Measurements from ENCODE around the gene CTNNB1.

The CTNNB1 gene

DNA sequence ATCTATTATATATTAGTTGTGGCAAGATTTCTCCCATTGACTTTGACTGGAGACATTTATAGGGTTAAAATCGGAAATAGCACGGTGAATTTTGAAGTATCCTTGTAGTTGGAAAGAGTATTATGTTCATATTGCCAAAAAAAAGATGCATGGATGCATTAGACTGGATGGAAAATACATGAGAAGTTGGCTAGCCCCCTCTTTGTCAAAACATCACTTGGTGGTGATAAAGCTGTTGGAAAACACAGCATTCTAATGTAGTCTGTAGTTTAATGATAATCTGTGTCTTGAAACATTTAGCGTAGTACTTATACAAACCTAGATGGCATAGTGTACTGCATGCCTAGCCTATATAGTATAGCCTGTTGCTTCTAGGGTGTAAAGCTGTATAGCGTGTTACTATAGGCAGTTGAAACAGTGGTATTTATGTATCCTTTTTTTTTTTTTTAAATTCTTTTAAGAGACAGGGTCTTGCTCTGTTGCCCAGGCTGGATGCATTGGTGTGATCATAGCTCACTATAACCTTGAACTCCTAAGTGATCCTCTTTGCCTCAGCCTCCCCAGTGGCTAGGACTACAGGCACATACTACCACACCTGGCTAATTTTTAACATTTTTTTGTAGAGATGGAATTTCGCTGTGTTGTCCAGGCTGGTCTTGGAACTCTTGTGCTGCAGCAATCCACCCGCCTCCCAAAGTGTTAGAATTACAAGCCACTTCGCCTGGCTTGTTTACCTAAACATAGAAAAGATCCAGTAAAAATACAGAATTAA is 21.8 kb downstream of the CTNNB1 start:
- DNase-seq = no peak

DNA sequence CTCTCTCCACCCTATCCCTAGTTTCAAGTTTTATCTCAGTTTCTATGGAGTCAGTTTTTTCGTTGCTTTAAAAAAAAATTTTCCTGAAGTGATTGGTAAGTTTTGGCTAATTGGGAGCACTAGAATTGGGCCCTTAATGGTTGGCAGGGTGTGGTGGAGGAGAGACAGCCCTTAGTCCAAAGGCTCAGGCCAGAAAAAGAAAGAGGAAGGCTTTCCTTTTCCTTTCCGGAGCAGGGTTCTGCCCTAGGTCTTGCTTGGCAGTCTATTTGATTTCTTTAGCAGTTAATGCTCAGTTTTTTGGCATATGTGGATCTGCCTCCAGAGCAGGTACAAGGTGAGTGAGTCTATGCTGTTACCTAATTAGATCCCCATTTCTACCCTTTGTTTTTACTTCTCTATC is 22.7 kb downstream of the CTNNB1 start:
- no peak for DNase-seq

DNA sequence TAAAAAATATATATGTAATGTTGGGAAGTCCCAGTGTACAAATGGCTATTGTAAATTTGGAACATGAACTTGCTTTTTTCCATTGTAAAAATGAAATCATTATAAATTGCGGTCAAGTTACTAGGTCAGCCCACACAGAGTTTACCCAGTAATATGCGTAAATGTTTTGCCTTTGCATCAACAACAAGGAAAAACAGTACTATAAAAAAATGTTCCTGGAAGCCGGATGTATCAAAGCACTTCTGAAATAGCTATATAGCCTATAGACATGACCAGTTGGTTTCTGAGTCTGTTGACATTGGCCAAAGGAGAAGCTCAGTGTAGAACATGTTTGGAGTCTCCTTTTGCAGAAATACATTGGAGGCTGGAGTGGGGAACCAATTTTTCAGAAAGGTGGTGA is 23.2 kb downstream of the CTNNB1 start:
- no peak for DNase-seq

DNA sequence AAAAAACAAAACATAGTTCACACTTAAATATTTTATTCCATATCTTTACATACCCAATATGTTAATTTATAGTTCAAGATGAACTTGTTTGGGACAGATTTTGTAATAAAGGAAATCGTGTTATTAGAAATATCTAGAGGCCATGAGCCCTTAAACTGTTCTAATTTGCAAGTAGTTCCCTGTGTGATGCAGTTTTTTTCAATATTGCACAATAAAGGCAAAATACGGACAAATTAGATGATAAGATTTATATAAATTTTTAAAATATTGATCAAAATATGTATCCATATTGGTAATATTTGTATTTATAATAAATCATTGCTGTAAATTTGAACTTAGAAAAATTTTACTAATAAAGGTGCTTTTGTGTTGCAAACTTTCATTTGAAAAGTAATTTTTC is 23.8 kb downstream of the CTNNB1 start:
- DNase-seq = no peak

DNA sequence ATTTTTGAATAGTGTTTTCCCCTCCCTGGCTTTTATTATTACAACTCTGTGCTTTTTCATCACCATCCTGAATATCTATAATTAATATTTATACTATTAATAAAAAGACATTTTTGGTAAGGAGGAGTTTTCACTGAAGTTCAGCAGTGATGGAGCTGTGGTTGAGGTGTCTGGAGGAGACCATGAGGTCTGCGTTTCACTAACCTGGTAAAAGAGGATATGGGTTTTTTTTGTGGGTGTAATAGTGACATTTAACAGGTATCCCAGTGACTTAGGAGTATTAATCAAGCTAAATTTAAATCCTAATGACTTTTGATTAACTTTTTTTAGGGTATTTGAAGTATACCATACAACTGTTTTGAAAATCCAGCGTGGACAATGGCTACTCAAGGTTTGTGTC is 24.4 kb downstream of the CTNNB1 start:
- no peak for DNase-seq

DNA sequence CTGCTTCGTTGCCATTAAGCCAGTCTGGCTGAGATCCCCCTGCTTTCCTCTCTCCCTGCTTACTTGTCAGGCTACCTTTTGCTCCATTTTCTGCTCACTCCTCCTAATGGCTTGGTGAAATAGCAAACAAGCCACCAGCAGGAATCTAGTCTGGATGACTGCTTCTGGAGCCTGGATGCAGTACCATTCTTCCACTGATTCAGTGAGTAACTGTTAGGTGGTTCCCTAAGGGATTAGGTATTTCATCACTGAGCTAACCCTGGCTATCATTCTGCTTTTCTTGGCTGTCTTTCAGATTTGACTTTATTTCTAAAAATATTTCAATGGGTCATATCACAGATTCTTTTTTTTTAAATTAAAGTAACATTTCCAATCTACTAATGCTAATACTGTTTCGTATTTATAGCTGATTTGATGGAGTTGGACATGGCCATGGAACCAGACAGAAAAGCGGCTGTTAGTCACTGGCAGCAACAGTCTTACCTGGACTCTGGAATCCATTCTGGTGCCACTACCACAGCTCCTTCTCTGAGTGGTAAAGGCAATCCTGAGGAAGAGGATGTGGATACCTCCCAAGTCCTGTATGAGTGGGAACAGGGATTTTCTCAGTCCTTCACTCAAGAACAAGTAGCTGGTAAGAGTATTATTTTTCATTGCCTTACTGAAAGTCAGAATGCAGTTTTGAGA is 25.0 kb downstream of the CTNNB1 start:
- no peak for DNase-seq

DNA sequence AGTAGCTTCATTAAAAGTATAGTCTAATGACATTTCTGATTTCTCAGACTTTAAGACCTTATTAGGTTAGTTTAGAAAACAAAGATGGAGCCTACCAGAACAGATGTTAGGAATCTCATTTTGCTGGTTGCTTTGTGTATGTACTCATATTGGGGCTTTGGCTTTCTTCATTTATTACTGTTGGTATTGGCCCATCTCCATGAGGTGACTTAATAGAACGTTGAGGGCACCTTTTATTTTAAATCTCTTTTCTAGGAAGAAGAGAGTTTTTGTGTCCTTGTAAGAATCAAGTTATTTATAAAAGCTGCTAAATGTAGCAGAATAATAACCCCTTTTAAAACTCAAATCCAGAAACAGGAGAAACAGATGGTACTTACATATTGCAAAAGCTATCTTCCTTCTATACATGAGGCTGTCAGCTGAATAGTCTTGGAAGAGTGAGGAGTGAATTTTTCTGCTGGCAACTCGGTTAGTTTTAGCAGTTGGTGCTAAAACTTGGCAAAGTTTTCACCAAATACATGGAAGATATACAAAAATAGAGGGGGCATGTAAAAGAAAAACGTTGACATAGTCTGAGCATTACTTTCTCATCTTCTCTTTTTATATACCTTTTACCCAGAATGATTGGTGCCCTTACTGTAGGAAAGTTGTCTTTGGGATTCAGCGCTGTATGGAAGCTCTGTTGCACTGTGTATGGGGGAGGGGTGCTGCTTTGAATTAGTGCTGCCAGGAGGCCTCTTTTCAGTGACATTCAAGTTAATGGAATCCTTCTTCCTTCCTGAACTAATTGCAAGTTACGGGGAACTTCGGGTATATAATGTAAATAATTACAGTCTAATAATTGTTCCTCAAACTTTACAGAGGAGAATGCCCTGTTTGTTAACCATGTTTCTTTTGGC is 35.8 kb downstream of the CTNNB1 start:
- no peak for DNase-seq

DNA sequence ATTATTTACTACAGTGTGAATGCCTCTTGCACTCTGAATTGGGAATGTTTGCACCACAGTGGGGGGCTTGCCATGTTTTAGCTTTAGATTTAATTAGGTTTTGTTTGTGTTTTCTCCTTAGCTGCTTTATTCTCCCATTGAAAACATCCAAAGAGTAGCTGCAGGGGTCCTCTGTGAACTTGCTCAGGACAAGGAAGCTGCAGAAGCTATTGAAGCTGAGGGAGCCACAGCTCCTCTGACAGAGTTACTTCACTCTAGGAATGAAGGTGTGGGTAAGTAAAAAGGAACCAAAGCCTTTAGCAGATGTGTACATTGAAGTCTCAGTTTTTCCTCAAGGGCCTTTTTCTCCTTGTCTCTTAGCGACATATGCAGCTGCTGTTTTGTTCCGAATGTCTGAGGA is 36.9 kb downstream of the CTNNB1 start:
- no peak for DNase-seq

DNA sequence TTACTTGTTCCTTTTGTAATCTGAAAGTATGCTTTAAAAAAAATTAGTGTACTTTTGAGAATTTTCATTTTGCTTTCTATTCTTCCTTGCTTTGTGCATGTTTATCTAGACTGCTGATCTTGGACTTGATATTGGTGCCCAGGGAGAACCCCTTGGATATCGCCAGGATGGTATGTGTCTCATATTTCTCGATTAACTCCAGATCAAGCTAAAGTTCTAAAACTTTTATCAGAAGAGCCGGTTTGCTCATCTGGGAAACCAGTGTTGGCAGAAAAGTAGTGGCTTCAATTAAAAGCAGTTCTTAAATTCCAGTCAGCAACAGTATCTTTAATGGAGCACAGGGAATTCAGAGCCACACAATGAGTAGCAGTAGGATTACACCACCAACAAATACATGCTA is 38.6 kb downstream of the CTNNB1 start:
- no peak for DNase-seq

DNA sequence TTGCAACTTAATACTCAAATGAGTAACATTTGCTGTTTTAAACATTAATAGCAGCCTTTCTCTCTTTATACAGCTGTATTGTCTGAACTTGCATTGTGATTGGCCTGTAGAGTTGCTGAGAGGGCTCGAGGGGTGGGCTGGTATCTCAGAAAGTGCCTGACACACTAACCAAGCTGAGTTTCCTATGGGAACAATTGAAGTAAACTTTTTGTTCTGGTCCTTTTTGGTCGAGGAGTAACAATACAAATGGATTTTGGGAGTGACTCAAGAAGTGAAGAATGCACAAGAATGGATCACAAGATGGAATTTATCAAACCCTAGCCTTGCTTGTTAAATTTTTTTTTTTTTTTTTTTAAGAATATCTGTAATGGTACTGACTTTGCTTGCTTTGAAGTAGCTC is 40.3 kb downstream of the CTNNB1 start:
- DNase-seq = no peak

DNA sequence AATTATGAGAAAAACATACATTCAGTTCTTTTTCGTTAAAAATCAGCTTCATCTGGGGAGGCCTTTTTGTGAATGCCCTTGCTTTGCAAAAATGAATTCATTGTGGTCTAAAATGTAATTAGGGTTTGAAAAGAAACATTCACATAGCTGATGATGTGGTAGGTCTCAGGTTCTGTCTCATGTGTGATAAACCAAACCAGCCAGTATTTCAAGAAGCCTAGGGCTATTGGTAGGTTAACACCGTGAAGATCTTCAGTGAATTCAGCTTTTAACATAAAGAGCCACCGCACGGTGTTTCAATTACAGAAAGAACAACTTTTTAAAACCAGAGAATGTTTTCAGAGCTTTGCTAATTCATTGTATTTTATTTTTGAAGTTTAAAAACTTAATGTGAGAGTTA is 41.9 kb downstream of the CTNNB1 start:
- DNase-seq = no peak

DNA sequence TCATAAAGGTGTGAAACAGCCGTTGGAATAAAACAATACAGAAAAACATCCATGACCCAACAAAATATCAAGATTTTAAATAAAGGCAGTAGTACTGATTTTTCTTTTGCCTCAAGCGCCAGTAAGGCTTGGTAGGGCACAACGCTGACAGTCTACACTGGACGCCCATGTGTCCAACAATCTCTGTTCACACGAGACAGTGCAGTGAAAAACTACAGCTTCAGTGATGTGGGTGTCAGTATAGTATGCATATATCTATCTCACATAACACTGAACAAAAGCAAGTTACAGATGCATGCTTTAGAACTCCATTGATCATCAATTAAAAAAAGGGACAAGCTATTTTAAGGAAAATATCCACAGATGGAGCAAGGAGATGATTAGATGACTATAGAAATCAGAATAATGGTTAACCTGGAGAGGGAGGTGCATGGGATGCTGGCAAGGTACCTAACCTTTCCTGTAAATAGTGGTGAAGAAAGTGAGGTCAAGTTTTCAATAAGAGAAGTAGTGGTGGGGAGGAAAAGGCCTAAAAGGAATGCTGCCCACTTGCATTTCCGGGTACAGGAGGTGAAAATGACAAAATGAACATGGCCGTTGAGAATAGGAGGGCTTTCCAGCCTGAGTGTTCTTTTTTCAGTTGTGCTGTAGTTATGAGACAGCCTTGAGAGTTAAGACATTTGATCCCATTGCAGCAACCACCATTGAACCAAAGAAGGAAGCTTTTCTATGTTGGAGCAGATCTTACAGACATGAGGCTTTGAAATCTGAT is 42.7 kb downstream of the CTNNB1 start:
- no peak for DNase-seq

DNA sequence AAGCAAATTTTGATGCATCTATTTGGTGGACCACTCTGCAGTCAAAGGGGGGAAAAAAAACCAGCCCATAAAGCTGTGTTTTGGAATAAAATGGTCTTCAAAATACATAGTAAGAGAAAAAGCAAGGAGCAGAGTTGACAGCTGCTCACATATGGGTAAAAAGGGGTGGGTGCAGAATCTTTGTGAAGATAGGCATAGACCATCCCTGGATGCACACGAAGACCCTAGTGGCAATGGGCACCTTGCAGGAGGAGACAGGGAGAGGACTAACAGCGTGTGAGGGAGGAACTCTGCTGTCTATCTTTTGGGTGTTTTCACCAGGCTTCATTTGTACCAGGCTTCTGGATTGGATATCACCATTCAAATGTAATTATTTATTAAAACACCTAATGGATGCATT is 43.9 kb downstream of the CTNNB1 start:
- no peak for DNase-seq

DNA sequence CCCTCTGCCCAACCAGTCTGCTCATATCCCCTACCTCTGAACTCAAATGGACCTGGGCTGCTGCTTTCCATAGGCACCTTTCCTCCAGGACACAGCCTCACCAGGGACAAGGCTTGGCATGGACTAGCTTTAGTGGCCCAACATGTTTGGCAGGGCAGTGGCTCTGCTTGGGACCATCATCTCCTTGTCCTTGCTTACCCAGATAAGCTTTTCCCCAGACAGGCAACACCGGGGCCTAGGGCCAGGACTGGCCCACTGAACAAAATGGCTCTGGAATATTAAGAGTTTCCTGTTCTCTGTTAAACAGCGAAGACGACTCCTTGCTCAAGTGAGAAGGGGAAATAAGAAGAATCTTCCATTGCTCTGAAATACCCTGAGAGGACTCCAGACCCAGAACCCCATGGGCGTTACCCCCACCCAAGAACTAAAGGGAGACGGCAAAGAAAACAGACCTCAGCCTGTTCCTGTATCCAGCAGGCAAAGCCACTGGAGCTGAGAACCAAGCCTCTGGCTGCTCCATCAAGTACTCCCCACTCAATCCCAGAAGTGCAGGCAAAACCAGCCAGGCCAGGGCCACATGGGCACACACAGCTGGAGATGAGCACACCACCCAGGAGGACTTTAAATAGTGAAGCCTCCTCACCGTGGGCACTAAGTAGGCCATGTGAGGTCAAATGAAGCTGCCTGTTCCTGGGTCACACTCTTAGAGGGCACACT is 45.5 kb downstream of the CTNNB1 start:
- DNase-seq = no peak

DNA sequence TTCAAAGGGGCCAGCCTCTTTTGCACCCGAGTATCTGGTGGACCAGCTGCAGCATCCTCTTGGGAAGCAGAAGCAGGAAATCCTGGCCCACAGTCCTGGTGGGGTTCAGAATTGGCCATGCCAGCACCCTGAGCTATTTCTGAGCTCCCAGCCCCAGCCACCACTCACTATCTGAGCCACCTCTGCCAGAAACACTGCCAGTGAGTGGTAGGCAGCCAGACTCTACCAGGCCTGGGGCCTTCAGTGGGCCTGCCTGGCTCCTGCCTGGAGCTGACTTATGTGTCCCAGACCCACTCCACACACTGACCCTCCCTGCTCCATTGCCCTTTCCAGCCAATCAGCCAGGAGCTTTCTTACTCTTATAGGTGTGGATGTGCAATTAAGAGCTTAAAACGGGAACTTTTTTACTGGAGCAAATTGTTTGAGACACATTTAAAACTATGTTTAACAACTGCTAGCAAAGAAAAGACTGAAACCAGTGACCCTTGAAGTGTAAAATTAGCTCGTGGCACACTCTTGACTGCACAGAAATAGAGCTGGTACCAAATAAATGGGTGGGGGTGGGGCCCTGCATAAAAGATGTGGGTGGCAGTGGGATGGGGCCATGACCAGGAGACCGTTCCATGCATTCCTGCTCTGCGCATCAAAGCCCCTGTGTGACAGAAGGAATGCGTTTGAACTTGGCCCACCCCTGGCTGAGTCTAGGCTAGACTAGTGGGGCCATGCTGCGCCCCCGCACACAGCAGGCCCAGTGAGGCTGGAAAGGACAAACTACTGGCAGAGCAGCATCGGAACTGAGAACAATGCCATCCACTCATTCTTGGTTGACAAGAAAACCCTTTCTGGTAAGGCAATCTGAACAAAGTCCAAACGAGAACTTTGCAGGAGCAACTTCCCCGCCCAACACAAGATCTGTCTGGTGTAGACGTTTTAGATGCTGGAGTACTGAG is 48.0 kb downstream of the CTNNB1 start:
- no peak for DNase-seq

DNA sequence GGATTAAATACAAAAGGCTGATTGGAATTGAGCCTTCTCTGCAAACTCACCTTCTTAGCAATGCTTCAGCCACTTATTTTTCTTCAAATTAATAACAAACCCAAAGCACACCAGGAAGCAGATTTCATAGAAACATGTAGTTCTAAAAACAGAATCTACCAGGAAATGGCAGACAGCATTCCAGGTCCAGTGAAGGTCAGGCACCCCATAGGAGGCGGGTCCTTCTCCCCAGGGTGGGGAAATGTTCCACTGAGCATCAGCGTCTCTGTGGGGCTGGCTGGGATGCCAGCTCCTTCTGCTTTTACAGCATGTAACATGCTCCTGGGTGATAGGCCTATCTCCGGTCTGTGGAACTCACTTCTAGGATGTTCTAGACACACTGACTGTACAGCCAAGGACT is 49.2 kb downstream of the CTNNB1 start:
- no peak for DNase-seq

DNA sequence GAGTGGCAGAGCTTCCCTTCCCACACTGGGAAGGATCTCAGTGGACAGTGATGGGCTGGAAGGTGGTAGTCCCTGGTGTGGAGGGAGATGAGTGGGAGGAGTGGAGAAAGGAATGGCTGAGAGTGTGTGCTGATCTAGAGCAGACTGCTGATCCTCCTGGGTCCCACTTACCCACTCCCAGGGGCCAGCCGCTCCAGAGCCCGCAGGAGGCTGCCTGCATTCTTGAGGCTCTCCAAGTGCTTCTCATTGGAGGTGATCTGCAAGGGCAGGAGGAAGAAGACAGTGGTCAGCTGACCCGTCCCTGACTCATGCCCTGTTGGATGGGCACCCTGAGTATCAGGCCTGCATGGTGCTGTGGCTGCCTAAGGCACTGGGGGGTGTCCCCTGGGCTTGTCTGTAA is 50.0 kb downstream of the CTNNB1 start:
- no peak for DNase-seq

DNA sequence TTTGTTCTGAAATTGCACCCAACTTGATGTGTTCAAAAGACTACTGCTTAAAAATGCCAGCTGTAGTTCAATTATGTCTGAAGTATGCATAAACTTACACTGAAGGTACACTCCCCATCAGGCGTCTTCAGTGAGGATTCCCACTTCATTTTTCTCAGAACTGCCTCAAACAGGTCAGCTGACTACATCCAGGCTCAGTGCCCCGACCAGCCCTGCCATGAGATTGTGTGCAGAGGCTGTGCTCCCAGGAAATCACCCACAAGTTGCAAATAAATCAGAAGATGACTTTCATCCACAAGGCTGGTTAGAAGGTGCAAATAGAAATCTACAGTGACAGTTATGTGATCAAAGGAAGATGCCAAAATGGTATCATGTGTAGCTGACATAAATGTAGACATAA is 51.5 kb downstream of the CTNNB1 start:
- no peak for DNase-seq

DNA sequence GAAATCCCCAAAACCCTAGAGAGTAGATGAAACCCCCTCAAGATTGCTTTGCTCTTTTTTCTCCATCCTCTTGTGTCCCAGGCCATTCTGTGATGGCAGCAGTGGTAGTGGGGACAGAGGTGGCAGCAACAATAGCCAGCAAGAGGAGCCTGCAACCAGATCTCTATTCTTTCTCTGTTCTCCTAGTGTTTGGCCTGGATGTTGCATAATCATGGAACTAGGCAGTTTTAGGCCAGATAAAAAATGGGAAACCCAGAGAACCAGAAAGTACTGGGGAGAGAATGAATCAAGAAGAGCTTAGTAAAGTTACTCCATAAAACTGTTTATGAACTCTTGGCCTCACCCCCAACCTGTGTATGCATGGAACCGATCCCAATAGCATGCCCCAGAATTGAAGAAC is 52.3 kb downstream of the CTNNB1 start:
- no peak for DNase-seq

DNA sequence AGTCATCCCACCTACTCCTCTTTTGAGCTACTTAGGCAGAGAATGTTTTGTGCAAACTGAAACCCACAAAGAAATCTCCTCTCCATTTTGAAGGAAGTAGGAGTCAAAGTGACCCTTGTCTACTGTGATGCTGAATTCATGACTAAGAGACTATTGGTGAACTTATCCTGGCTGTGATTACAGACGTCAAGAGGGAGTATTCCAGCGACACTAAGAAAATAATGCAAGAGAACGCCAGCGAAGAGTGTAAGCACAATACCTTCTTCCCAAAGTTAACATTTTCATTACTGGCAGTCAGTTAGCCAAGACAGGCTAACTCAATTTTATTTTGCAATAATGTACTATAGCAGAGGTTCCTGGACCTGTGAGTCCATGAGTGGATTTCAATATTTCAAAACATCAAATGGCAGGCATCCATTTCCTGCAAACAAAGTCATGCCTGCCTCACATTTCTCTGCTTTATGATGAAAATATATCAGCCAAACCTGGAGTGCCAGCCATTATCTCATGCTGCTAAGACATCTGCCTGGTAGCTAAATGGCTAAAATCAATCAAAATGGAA is 59.0 kb downstream of the CTNNB1 start:
- DNase-seq = no peak

All from activated effector memory CD4-positive, alpha-beta T cell treated with anti-CD3 and anti-CD28 coated beads, Interleukin-2, amount 50 U/mL, for 16 hours (primary cell).